NCI-H446 (cell line): Measurements from ENCODE around the gene ATP1A4.

Experiments used
- DNase-seq, 2 experiments: peaks; one replicate each; lab custom pipeline; 2025; lab: John Stamatoyannopoulos, UW

ATP1A4 gene

GRCh38 chr1:160227561-160227960 lies 76.2 kb downstream of the ATP1A4 start:
- DNase-seq = no peak

- DNase-seq = no peak
These were observed 77.0 kb downstream of the ATP1A4 start for GRCh38 chr1:160228431-160228830.

GRCh38 chr1:160232911-160233310 lies 81.5 kb downstream of the ATP1A4 start:
- DNase-seq = no peak
